Ecto neural progenitor cell (in vitro differentiated cells): ENCODE results near the gene RICTOR.

Source experiments
- DNase-seq: peaks from one replicate; pipeline ENCODE4 v3.0.0-alpha.2; 2018; ENCODE audit warnings: low spot score

RICTOR gene

GRCh38 chr5:39074017-39074814 is at the start of gene RICTOR:
RICTOR (minus strand) TSS chr5:39074399; CDS start chr5:39074377, 22 bp downstream.
- DNase-seq, result peak; percentile 92

- no peak for DNase-seq
These were observed 47.7 kb upstream of the RICTOR start for GRCh38 chr5:39121922-39122321.

GRCh38 chr5:39121315-39121714 is 47.1 kb upstream of the RICTOR start:
- no peak for DNase-seq

GRCh38 chr5:39120052-39120420 is 45.8 kb upstream of the RICTOR start:
- DNase-seq, result no peak

GRCh38 chr5:39119404-39120051 is 45.3 kb upstream of the RICTOR start:
- DNase-seq, result no peak

GRCh38 chr5:39118638-39119037 is 44.4 kb upstream of the RICTOR start:
- no peak for DNase-seq

GRCh38 chr5:39117401-39117800 is 43.2 kb upstream of the RICTOR start:
- DNase-seq, result no peak

- no peak for DNase-seq
These were observed 42.4 kb upstream of the RICTOR start for GRCh38 chr5:39116344-39117170.

GRCh38 chr5:39115644-39116343 is 41.6 kb upstream of the RICTOR start:
- no peak for DNase-seq

GRCh38 chr5:39114155-39114554 is 40.0 kb upstream of the RICTOR start:
- no peak for DNase-seq

- DNase-seq, result no peak
These were observed 39.3 kb upstream of the RICTOR start for GRCh38 chr5:39113354-39113953.

- no peak for DNase-seq
These were observed 35.4 kb upstream of the RICTOR start for GRCh38 chr5:39109606-39110005.

- no peak for DNase-seq
These were observed 34.8 kb upstream of the RICTOR start for GRCh38 chr5:39108987-39109386.

- no peak for DNase-seq
These were observed 33.2 kb upstream of the RICTOR start for GRCh38 chr5:39107350-39107749.

- DNase-seq, result no peak
These were observed 32.1 kb upstream of the RICTOR start for GRCh38 chr5:39106322-39106721.

- no peak for DNase-seq
These were observed 30.0 kb upstream of the RICTOR start for GRCh38 chr5:39104221-39104620.

GRCh38 chr5:39102684-39103155 is 28.5 kb upstream of the RICTOR start:
- no peak for DNase-seq

- no peak for DNase-seq
These were observed 26.7 kb upstream of the RICTOR start for GRCh38 chr5:39100851-39101396.

- no peak for DNase-seq
These were observed 26.2 kb upstream of the RICTOR start for GRCh38 chr5:39100301-39100850.

- no peak for DNase-seq
These were observed 25.6 kb upstream of the RICTOR start for GRCh38 chr5:39099831-39100230.

GRCh38 chr5:39093352-39093751 is 19.2 kb upstream of the RICTOR start:
- DNase-seq, result no peak
